ENCODE results near the gene TFCP2L1. TPM values are rescaled to one million over a fixed set of nuclear protein-coding genes. Genes with fewer than 3 reads are reported as not detected.

TFCP2L1 gene
- total RNA-seq, 1 donor, result under 0.01 TPM

- Histone ChIP-seq H4K20me1 (ENCODE audit: insufficient read depth, low read length) (no peaks in the 10 kb centered on the region), H3K27me3 (ENCODE audit: insufficient read depth, low read length) (peaks cover 35% of the 10 kb centered on the region), H3K79me2 (ENCODE audit: insufficient read depth, low read length) (no peaks in the 10 kb centered on the region), H3K4me1 (ENCODE audit: insufficient read depth, low read length) (no peaks in the 10 kb centered on the region), H3K27ac (ENCODE audit: low read depth, low read length) (no peak overlapping the region), H3K4me2 (ENCODE audit: insufficient read depth, low read length) (no peak overlapping the region), H3K4me3 (ENCODE audit: insufficient read depth, low read length) (no peak overlapping the region), H3K9me3 (ENCODE audit: low read depth, low read length) (no peaks in the 10 kb centered on the region), H2AFZ (ENCODE audit: low read length) (no peak overlapping the region), H3K36me3 (ENCODE audit: insufficient read depth, low read length) (no peaks in the 10 kb centered on the region)
- DNase-seq (ENCODE audit: insufficient read length, low spot score, missing footprints), result no peak
- no peak for TF ChIP-seq CTCF (IDR thresholded peaks at IDR 0.05; ENCODE audit: extremely low read depth, low read depth, low read length)
Observed at GRCh38 chr2:121287146-121287798, 2.3 kb upstream of the TFCP2L1 start.

- H3K9me3 ChIP-seq (ENCODE audit: low read depth, low read length), result no peaks in the 10 kb centered on the region
- TF ChIP-seq CTCF (IDR thresholded peaks at IDR 0.05; ENCODE audit: extremely low read depth, low read depth, low read length), result no peak
- H3K79me2 ChIP-seq (ENCODE audit: insufficient read depth, low read length), result no peaks in the 10 kb centered on the region
- H3K4me3 ChIP-seq (ENCODE audit: insufficient read depth, low read length), result no peak overlapping the region
- H3K4me2 ChIP-seq (ENCODE audit: insufficient read depth, low read length), result no peak overlapping the region
- peaks cover 40% of the 10 kb centered on the region for H3K27me3 ChIP-seq (ENCODE audit: insufficient read depth, low read length)
- peak; percentile 71 for DNase-seq (ENCODE audit: insufficient read length, low spot score, missing footprints)
- H3K27ac ChIP-seq (ENCODE audit: low read depth, low read length), result no peak overlapping the region
- no peaks in the 10 kb centered on the region for H3K36me3 ChIP-seq (ENCODE audit: insufficient read depth, low read length)
- no peak overlapping the region for H2AFZ ChIP-seq (ENCODE audit: low read length)
- no peaks in the 10 kb centered on the region for H4K20me1 ChIP-seq (ENCODE audit: insufficient read depth, low read length)
- no peaks in the 10 kb centered on the region for H3K4me1 ChIP-seq (ENCODE audit: insufficient read depth, low read length)
Observed at GRCh38 chr2:121286506-121286905, 1.5 kb upstream of the TFCP2L1 start.

- peaks cover 41% of the 10 kb centered on the region for H3K27me3 ChIP-seq (ENCODE audit: insufficient read depth, low read length)
Observed at GRCh38 chr2:121285926-121286325, 924 bp upstream of the TFCP2L1 start.

More at GRCh38 chr2:121285926-121286325, 924 bp upstream of the TFCP2L1 start:
- Histone ChIP-seq H2AFZ (ENCODE audit: low read length) (no peak overlapping the region), H3K4me3 (ENCODE audit: insufficient read depth, low read length) (no peak overlapping the region), H4K20me1 (ENCODE audit: insufficient read depth, low read length) (no peaks in the 10 kb centered on the region), H3K9me3 (ENCODE audit: low read depth, low read length) (no peaks in the 10 kb centered on the region), H3K27ac (ENCODE audit: low read depth, low read length) (no peak overlapping the region), H3K4me2 (ENCODE audit: insufficient read depth, low read length) (no peak overlapping the region), H3K4me1 (ENCODE audit: insufficient read depth, low read length) (no peaks in the 10 kb centered on the region), H3K79me2 (ENCODE audit: insufficient read depth, low read length) (no peaks in the 10 kb centered on the region), H3K36me3 (ENCODE audit: insufficient read depth, low read length) (no peaks in the 10 kb centered on the region)
- no peak for TF ChIP-seq CTCF (IDR thresholded peaks at IDR 0.05; ENCODE audit: extremely low read depth, low read depth, low read length)
- no peak for DNase-seq (ENCODE audit: insufficient read length, low spot score, missing footprints)
